H1 (cell line): ENCODE measurements around the gene AK2. TPM values are rescaled to one million over a fixed set of nuclear protein-coding genes. Genes with fewer than 3 reads are reported as not detected.

Source experiments
- ASH2L ChIP-seq: fragments of 200-600, 300-600 bp; sonication (generic); IDR thresholded peaks from one replicate; pipeline ENCODE4 v1.7.1; 2017; ENCODE audit warnings: low read length
- CBX5 ChIP-seq: fragments of 300-800, 300-1000 bp; sonication (generic); IDR thresholded peaks from 2 replicates; pipeline ENCODE4 v1.7.1; 2016; ENCODE audit warnings: antibody characterized with exemption, low read length, low read depth
- CEBPB ChIP-seq: IDR thresholded peaks from 2 replicates; pipeline ENCODE4 v1.6.1; 2012; ENCODE audit warnings: low read depth, low read length
- GTF2F1 ChIP-seq: IDR thresholded peaks from 2 replicates; pipeline ENCODE4 v1.6.1; 2012; ENCODE audit warnings: low read depth, low read length, improper control_type of control experiment, borderline replicate concordance
- HDAC2 ChIP-seq, 2 experiments: fragments of 300-600 bp in 1 of 2; sonication (generic) in 1 of 2; IDR thresholded peaks; 2 replicates each; pipeline ENCODE4 v1.6.1; 2011 to 2012; ENCODE audit warnings: low read depth in 2 of 2, low read length in 2 of 2, mild to moderate bottlenecking in 2 of 2, moderate library complexity in 2 of 2, borderline replicate concordance in 1 of 2, inconsistent platforms in 1 of 2
- RAD21 ChIP-seq, 2 experiments: IDR thresholded peaks in 1 of 2; conservative IDR thresholded peaks in 1 of 2; 2 replicates each; pipeline ENCODE4 v1.6.1; 2011; ENCODE audit warnings: low read depth in 2 of 2, low read length in 2 of 2, improper control_type of control experiment in 1 of 2, inconsistent platforms in 1 of 2, mild to moderate bottlenecking in 1 of 2, moderate library complexity in 1 of 2
- SP1 ChIP-seq: IDR thresholded peaks from 2 replicates; pipeline ENCODE4 v1.6.1; 2011; ENCODE audit warnings: low read depth, low read length
- TEAD4 ChIP-seq: IDR thresholded peaks from 2 replicates; pipeline ENCODE4 v1.6.1; 2012; ENCODE audit warnings: low read depth, low read length, inconsistent platforms, mixed read lengths
- polyA plus RNA-seq, 7 experiments: library from polyadenylated mRNA; depleted of rRNA in 3 of 7; stranded (reverse) in 5 of 7; unstranded in 2 of 7; fragments of >200 nt in 5 of 7; fragments of 200-250 nt in 2 of 7; gene quantifications; 1 replicate in 5 of 7; 2 replicates in 1 of 7; 4 replicates in 1 of 7; pipeline versions ENCODE4 v1.2.1 to v1.2.3, GENCODE V29; 2011 to 2013; ENCODE audit warnings: missing spikeins in 2 of 7, mixed read lengths in 2 of 7
- total RNA-seq: library from RNA; stranded (reverse); fragmentation: NEBNext Ultra II Directional; extraction: Animal tissue kit (Norgen Biotek cat#: 25700); gene quantifications from 2 replicates; pipeline ENCODE4 v1.2.1, GENCODE V29; 2021
- TF ChIP-seq, protein P1 (sequence below): fragments of 300-600 bp; sonication (generic); IDR thresholded peaks from 2 replicates; pipeline ENCODE4 v1.7.1; 2012; ENCODE audit warnings: low read length, moderate library complexity, mild to moderate bottlenecking, inconsistent platforms; ENCODE audit not compliant: insufficient replicate concordance
- TF ChIP-seq, protein P2 (sequence below): IDR thresholded peaks from 2 replicates; pipeline ENCODE4 v1.6.1; 2012; ENCODE audit warnings: low read length, inconsistent platforms

Gene AK2
- total and polyA plus RNA-seq, 2 of the 8 experiments (the other 6 are each of a cell fraction or from before 2014, with no cell fraction given), result 92.3 to 137 TPM

DNA sequence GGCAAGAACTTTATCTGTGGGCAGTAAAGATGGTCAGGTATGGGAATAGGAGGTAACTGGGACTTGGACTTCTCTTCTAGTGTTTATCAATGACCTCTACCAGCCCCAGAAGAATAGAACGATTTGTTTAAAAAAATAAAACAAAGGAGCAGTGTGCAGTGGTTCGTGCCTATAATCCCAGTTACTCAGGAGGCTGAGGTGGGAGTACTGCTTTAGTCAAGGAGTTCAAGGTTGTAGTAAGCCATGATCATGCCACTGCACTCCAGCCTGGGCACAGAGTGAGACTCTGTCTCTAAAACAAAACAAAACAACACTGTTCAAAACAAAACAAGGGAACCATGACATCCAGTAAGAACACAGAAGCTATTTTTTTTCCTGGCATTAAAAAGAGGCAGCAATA lies 76.3 kb downstream of the AK2 start (continued):
- TF ChIP-seq, protein P1, sequence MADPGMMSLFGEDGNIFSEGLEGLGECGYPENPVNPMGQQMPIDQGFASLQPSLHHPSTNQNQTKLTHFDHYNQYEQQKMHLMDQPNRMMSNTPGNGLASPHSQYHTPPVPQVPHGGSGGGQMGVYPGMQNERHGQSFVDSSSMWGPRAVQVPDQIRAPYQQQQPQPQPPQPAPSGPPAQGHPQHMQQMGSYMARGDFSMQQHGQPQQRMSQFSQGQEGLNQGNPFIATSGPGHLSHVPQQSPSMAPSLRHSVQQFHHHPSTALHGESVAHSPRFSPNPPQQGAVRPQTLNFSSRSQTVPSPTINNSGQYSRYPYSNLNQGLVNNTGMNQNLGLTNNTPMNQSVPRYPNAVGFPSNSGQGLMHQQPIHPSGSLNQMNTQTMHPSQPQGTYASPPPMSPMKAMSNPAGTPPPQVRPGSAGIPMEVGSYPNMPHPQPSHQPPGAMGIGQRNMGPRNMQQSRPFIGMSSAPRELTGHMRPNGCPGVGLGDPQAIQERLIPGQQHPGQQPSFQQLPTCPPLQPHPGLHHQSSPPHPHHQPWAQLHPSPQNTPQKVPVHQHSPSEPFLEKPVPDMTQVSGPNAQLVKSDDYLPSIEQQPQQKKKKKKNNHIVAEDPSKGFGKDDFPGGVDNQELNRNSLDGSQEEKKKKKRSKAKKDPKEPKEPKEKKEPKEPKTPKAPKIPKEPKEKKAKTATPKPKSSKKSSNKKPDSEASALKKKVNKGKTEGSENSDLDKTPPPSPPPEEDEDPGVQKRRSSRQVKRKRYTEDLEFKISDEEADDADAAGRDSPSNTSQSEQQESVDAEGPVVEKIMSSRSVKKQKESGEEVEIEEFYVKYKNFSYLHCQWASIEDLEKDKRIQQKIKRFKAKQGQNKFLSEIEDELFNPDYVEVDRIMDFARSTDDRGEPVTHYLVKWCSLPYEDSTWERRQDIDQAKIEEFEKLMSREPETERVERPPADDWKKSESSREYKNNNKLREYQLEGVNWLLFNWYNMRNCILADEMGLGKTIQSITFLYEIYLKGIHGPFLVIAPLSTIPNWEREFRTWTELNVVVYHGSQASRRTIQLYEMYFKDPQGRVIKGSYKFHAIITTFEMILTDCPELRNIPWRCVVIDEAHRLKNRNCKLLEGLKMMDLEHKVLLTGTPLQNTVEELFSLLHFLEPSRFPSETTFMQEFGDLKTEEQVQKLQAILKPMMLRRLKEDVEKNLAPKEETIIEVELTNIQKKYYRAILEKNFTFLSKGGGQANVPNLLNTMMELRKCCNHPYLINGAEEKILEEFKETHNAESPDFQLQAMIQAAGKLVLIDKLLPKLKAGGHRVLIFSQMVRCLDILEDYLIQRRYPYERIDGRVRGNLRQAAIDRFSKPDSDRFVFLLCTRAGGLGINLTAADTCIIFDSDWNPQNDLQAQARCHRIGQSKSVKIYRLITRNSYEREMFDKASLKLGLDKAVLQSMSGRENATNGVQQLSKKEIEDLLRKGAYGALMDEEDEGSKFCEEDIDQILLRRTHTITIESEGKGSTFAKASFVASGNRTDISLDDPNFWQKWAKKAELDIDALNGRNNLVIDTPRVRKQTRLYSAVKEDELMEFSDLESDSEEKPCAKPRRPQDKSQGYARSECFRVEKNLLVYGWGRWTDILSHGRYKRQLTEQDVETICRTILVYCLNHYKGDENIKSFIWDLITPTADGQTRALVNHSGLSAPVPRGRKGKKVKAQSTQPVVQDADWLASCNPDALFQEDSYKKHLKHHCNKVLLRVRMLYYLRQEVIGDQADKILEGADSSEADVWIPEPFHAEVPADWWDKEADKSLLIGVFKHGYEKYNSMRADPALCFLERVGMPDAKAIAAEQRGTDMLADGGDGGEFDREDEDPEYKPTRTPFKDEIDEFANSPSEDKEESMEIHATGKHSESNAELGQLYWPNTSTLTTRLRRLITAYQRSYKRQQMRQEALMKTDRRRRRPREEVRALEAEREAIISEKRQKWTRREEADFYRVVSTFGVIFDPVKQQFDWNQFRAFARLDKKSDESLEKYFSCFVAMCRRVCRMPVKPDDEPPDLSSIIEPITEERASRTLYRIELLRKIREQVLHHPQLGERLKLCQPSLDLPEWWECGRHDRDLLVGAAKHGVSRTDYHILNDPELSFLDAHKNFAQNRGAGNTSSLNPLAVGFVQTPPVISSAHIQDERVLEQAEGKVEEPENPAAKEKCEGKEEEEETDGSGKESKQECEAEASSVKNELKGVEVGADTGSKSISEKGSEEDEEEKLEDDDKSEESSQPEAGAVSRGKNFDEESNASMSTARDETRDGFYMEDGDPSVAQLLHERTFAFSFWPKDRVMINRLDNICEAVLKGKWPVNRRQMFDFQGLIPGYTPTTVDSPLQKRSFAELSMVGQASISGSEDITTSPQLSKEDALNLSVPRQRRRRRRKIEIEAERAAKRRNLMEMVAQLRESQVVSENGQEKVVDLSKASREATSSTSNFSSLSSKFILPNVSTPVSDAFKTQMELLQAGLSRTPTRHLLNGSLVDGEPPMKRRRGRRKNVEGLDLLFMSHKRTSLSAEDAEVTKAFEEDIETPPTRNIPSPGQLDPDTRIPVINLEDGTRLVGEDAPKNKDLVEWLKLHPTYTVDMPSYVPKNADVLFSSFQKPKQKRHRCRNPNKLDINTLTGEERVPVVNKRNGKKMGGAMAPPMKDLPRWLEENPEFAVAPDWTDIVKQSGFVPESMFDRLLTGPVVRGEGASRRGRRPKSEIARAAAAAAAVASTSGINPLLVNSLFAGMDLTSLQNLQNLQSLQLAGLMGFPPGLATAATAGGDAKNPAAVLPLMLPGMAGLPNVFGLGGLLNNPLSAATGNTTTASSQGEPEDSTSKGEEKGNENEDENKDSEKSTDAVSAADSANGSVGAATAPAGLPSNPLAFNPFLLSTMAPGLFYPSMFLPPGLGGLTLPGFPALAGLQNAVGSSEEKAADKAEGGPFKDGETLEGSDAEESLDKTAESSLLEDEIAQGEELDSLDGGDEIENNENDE, result no peak
- TF ChIP-seq GTF2F1, result no peak
- TF ChIP-seq HDAC2 (IDR thresholded peaks at IDR 0.05; ENCODE audit: borderline replicate concordance in 1 of 2, low read depth in 2 of 2, low read length in 2 of 2), result no peak
- TF ChIP-seq, protein P2, sequence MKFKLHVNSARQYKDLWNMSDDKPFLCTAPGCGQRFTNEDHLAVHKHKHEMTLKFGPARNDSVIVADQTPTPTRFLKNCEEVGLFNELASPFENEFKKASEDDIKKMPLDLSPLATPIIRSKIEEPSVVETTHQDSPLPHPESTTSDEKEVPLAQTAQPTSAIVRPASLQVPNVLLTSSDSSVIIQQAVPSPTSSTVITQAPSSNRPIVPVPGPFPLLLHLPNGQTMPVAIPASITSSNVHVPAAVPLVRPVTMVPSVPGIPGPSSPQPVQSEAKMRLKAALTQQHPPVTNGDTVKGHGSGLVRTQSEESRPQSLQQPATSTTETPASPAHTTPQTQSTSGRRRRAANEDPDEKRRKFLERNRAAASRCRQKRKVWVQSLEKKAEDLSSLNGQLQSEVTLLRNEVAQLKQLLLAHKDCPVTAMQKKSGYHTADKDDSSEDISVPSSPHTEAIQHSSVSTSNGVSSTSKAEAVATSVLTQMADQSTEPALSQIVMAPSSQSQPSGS, result no peak
- no peak for TF ChIP-seq CEBPB
- no peak for TF ChIP-seq TEAD4
- no peak for TF ChIP-seq RAD21 (IDR thresholded peaks at IDR 0.05 in 1 of 2, conservative IDR thresholded peaks at IDR 0.05 in 1 of 2; ENCODE audit: low read depth in 2 of 2, low read length in 2 of 2)
- no peak for TF ChIP-seq CBX5
- no peak for TF ChIP-seq SP1
- no peak for TF ChIP-seq ASH2L
